Neural progenitor cell (in vitro differentiated cells): ENCODE results near the gene UBQLN1.

Source experiments
- EZH2 ChIP-seq: fragments of 200-600 bp; sonication (generic); IDR thresholded peaks from 2 replicates; pipeline ENCODE4 v1.6.1; 2017; ENCODE audit warnings: antibody characterized with exemption, mild to moderate bottlenecking, moderate library complexity
- TF ChIP-seq, protein P1 (sequence below): fragments of 200-600 bp; sonication (generic); IDR thresholded peaks from 2 replicates; pipeline ENCODE4 v1.5.1; 2017; ENCODE audit warnings: antibody characterized with exemption, mild to moderate bottlenecking

DNA sequence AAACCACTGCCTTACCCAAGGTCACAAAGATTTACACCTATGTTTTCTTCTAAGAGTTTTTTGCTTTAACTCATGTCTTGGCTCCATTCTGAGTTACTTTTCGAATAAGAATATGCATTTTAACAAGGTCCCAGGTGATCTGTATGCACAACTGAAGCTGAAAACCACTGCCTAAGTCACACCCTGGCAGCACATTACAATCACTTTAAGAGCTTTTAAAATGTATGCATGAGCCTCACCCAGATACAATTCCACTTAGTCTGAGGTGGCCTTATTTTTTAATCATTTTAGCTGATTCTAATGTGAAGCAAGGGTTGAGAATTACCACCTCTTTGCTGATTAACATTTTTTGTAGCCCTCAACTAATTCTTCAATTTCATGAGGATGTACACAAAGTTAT is 55.3 kb downstream of the UBQLN1 start:
- TF ChIP-seq, protein P1, sequence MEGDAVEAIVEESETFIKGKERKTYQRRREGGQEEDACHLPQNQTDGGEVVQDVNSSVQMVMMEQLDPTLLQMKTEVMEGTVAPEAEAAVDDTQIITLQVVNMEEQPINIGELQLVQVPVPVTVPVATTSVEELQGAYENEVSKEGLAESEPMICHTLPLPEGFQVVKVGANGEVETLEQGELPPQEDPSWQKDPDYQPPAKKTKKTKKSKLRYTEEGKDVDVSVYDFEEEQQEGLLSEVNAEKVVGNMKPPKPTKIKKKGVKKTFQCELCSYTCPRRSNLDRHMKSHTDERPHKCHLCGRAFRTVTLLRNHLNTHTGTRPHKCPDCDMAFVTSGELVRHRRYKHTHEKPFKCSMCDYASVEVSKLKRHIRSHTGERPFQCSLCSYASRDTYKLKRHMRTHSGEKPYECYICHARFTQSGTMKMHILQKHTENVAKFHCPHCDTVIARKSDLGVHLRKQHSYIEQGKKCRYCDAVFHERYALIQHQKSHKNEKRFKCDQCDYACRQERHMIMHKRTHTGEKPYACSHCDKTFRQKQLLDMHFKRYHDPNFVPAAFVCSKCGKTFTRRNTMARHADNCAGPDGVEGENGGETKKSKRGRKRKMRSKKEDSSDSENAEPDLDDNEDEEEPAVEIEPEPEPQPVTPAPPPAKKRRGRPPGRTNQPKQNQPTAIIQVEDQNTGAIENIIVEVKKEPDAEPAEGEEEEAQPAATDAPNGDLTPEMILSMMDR, result no peak
- TF ChIP-seq EZH2, result no peak
